Type B pancreatic cell (in vitro differentiated cells): ENCODE results near the gene USP10. TPM values are rescaled to one million over a fixed set of nuclear protein-coding genes. Genes with fewer than 3 reads are reported as not detected.

Source experiments
- DNase-seq: peaks from one replicate; pipeline ENCODE4 v3.0.0; 2021; ENCODE audit warnings: mixed read lengths; ENCODE audit not compliant: unreplicated experiment; ENCODE audit errors: extremely low spot score
- H3K27ac Mint-ChIP-seq: 2 replicates; pipeline ENCODE4 v1.8.0; 2021; ENCODE audit warnings: mild to moderate bottlenecking, mixed read lengths
- H3K27me3 Mint-ChIP-seq: 2 replicates; pipeline ENCODE4 v1.8.0; 2021; ENCODE audit warnings: mixed read lengths
- H3K36me3 Mint-ChIP-seq: 2 replicates; pipeline ENCODE4 v1.8.0; 2021; ENCODE audit warnings: mixed read lengths
- H3K4me1 Mint-ChIP-seq: one replicate; pipeline ENCODE4 v1.8.0; 2021; ENCODE audit warnings: mixed read lengths; ENCODE audit not compliant: unreplicated experiment
- H3K4me3 Mint-ChIP-seq: 2 replicates; pipeline ENCODE4 v1.8.0; 2021; ENCODE audit warnings: mild to moderate bottlenecking, mixed read lengths
- H3K9me3 Mint-ChIP-seq: 2 replicates; pipeline ENCODE4 v1.8.0; 2021; ENCODE audit warnings: mixed read lengths
- total RNA-seq: library from RNA; stranded (reverse); gene quantifications from 2 replicates; pipeline ENCODE4 v1.2.1, GENCODE V29; 2021; ENCODE audit warnings: low replicate concordance
- TF ChIP-seq, protein P1 (sequence below): fragments of 200-600 bp; sonication (generic); conservative IDR thresholded peaks from 2 replicates; pipeline ENCODE4 v1.5.0; 2021; ENCODE audit warnings: antibody characterized with exemption, mild to moderate bottlenecking

Gene USP10
- total RNA-seq, 1 donor from 2014 or later, result 110 TPM

DNA sequence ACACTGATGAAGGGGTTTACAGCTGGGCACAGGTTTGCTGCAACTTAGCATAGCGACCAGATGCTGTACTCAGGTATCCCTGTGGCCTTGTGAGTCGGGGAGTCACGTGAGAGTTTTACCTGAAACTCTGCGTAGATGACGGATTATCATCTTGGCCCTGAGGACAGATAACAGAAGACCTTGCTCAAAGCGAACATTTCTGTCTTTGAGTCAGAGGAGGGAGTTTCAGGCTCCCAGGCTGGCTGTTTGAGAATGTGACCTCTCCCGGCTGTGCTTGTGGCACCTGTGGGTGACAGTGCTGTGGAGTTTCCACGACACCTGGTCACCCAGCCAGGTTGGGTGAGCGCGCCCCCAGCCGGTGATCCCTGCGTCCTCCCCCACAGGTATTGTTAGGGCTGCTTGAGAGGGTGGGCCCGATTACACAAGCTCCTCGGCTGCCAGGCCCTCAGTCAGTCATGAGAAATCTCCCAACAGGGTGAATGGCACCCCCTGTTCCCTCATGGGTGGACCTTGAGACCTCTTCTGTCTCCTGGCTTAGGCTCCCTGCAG is 75.5 kb downstream of the USP10 start:
- Mint-ChIP-seq H3K27me3 (no peaks in the 10 kb centered on the region), H3K4me3 (no peak overlapping the region), H3K27ac (no peak overlapping the region), H3K4me1 (no peaks in the 10 kb centered on the region), H3K36me3 (peaks cover 34% of the 10 kb centered on the region), H3K9me3 (peaks cover 7% of the 10 kb centered on the region)
- no peak for DNase-seq
- TF ChIP-seq, protein P1, sequence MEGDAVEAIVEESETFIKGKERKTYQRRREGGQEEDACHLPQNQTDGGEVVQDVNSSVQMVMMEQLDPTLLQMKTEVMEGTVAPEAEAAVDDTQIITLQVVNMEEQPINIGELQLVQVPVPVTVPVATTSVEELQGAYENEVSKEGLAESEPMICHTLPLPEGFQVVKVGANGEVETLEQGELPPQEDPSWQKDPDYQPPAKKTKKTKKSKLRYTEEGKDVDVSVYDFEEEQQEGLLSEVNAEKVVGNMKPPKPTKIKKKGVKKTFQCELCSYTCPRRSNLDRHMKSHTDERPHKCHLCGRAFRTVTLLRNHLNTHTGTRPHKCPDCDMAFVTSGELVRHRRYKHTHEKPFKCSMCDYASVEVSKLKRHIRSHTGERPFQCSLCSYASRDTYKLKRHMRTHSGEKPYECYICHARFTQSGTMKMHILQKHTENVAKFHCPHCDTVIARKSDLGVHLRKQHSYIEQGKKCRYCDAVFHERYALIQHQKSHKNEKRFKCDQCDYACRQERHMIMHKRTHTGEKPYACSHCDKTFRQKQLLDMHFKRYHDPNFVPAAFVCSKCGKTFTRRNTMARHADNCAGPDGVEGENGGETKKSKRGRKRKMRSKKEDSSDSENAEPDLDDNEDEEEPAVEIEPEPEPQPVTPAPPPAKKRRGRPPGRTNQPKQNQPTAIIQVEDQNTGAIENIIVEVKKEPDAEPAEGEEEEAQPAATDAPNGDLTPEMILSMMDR, result no peak

DNA sequence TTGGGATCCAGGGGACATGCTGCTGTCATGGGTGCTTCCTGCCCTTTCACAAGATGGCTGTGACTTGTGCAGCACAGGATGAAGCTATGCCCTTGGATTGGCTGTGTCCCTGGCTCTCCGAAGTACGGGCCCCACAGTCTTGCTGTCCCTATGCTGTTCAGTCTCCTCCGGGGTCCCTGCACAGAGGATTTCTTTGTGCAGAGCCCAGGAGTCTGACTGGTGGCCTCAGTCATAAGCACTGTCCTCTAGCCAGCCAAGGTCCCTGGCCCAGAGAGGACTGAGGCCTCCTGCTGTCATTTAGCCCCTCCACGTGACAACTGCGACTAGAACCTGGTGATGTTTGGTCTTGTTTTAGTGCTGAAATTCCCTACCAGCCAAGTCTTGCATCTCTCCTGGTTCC is 77.6 kb downstream of the USP10 start:
- TF ChIP-seq, protein P1, result no peak
- Mint-ChIP-seq H3K36me3 (peaks cover 32% of the 10 kb centered on the region), H3K27me3 (no peaks in the 10 kb centered on the region), H3K27ac (no peak overlapping the region), H3K9me3 (peaks cover 10% of the 10 kb centered on the region), H3K4me3 (no peak overlapping the region), H3K4me1 (no peaks in the 10 kb centered on the region)
- no peak for DNase-seq

DNA sequence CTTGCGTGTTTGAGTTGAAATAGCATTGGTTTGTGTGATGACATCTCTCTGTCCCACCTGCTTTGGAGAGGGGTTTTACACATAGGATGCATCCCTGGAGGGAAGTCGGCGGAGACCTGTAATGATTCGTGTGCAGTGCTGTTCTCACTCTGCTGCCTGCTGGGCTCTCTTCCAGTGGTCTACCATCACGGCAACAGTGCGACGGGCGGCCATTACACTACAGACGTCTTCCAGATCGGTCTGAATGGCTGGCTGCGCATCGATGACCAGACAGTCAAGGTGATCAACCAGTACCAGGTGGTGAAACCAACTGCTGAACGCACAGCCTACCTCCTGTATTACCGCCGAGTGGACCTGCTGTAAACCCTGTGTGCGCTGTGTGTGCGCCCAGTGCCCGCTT is 78.9 kb downstream of the USP10 start:
- Mint-ChIP-seq H3K27me3 (no peaks in the 10 kb centered on the region), H3K36me3 (peaks cover 28% of the 10 kb centered on the region)
- TF ChIP-seq, protein P1, result no peak

DNA sequence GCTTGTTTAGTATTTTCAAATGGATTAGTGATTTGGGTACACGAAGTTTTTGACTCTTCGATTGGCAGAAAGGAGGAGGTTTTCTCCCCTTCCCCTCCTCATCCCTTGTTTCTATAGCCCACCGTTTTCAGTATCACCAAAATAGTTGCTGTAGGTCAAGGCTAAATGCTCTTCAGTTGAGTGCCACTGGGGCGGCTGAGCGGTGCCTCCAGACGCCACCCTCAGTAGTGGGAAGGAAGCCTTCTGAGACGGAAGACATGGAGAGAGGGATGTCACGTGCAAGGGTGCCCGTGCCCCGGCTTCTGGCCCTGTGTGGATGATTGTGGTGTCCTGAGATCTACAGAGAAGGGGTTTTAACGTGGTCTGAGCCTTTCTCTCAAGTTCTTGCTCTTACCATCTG is 80.3 kb downstream of the USP10 start:
- Mint-ChIP-seq H3K4me1 (no peaks in the 10 kb centered on the region), H3K9me3 (peaks cover 10% of the 10 kb centered on the region), H3K27me3 (no peaks in the 10 kb centered on the region), H3K36me3 (peaks cover 22% of the 10 kb centered on the region), H3K4me3 (no peak overlapping the region), H3K27ac (no peak overlapping the region)
- no peak for DNase-seq
- TF ChIP-seq, protein P1, result no peak

More for the DNA sequence above, 78.9 kb downstream of the USP10 start:
- no peak overlapping the region for H3K27ac Mint-ChIP-seq
- DNase-seq, result no peak
- no peaks in the 10 kb centered on the region for H3K4me1 Mint-ChIP-seq
- peaks cover 10% of the 10 kb centered on the region for H3K9me3 Mint-ChIP-seq
- no peak overlapping the region for H3K4me3 Mint-ChIP-seq

DNA sequence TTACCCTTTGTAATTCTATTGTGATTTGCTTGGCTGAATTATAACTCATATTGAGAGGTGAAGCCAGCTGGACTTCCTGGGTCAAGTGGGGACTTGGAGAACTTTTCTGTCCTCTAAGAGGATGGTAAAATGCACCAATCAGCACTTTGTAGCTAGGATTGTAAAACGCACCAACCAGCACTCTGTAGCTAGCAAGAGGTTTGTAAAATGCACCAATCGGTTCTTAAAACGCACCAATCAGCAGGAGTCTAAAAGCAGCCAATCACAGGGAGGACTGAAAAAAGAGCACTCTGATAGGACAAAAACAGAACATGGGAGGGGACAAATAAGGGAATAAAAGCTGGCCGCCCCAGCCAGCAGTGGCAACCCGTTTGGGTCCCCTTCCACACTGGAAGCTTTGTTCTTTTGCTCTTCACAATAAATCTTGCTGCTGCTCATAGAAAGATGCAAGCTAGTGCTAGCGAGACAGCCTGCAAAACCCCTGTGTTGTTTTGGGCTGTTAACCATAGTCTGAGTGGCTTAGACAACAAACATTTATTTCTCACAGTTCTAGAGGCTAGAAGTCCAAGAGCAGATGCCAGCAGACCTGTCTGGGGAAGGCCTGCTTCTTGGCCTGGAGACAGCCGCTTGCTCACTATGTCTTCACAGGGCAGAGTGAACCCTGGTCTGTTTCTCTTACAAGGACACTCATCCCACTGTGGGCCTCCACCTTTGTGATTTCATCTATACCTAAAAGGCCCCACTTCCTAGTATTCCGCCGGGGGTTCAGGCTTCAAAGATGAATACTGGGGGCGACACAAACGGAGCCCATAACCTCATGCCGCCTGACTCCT is 81.0 kb downstream of the USP10 start:
- no peaks in the 10 kb centered on the region for H3K27me3 Mint-ChIP-seq
- H3K27ac Mint-ChIP-seq, result no peak overlapping the region
- no peaks in the 10 kb centered on the region for H3K4me1 Mint-ChIP-seq
- peaks cover 10% of the 10 kb centered on the region for H3K9me3 Mint-ChIP-seq
- H3K36me3 Mint-ChIP-seq, result peaks cover 22% of the 10 kb centered on the region
- DNase-seq, result no peak
- TF ChIP-seq, protein P1, result no peak
- H3K4me3 Mint-ChIP-seq, result no peak overlapping the region
